NCI-H1048 (cell line): ENCODE results near the gene GMEB2.
"Not testable (repeated sequence)": the region's sequence is repeated elsewhere in the genome, so short reads cannot be mapped to it uniquely, and the experiment has no call there.

Experiments used
- DNase-seq: peaks from one replicate; lab custom pipeline; 2025; lab: John Stamatoyannopoulos, UW

GMEB2 gene

DNA sequence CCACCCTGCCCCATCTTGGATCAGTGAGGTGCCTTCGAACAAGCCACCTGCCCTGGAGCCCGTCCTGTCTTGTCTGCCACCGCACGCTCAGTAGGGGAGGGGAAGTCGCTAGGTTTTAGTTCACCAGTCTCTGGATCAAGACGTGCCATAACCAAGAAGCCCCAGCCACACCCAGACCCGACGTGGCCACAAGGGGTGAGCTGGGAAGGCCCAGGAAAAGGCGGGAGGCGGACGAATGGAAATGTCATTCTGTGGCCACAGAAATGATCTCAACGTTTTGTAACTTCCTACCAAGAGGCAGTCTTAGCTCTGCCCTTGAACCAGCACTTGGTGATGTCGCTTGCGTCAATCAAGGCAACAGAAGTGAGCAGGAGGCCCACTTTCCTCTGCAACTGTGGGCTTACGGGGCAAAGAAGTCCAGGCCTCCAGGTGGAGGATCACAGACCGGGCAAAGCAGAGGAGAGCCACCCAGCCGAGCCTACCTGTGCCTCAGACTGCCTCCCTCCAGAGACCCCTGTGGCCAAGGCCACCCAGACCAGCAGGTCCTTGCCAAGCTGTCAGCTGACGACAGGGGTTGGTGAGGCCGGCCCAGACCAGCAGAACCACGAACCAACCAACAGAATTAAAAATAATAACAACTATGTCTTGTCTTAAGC, 14.5 kb downstream of the GMEB2 start:
- no peak for DNase-seq

DNA sequence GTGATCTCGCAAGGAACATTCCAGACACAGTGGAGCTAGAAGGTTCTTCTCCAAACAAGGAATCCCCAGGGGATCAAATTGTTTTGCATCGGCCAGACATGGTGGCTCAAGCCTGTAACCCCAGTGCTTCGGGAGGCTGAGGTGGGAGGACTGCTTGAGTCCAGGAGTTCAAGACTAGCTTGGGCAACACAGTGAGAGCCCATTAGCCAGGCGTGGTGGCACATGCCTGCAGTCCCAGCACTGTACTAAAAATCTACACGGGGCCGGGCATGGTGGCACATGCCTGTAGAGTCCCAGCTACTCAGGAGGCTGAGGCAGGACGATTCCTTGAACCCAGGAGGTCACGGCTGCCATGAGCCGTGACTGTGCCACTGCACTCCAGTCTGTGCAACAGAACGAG, 15.3 kb downstream of the GMEB2 start:
- DNase-seq: no peak

DNA sequence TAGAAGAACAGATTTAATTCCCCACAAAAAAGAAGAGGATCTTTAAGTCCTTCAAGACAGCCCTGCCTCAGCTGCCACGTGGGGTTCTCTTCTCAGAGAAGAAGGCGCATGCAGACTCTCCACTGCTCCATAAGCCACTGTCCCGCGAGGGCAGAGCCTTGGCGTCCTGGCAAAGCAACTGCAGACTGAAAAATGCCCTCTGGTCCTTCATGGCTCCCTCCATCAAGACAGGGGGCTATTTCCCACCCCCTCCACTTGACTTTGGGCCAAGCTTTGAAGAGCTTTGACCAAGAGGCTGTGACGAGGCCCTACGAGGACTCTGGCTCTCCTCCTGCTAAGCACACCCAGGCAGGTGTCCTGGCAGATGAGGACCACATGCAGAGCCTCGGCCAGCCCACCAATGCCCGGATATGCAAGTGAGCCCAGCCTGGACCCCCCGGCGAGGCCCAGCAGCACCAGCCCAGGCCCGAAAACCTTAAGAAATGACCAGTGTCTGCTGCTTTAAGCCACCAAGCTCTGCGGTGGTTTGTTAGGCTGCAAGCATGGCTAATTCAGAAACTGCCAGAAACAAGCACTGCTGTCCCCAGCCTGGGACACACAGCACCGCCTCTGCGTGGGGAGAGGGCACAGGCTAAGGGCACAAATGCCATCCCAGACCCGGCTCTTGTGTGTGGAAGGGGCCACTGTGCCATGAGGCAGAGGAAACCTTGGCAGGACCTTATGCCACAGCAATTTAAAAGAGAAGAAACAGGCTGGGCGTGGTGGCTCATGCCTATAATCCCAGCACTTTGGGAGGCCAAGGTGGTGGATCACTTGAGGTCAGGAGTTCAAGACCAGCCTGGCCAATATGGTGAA, 16.1 kb downstream of the GMEB2 start:
- no peak for DNase-seq

DNA sequence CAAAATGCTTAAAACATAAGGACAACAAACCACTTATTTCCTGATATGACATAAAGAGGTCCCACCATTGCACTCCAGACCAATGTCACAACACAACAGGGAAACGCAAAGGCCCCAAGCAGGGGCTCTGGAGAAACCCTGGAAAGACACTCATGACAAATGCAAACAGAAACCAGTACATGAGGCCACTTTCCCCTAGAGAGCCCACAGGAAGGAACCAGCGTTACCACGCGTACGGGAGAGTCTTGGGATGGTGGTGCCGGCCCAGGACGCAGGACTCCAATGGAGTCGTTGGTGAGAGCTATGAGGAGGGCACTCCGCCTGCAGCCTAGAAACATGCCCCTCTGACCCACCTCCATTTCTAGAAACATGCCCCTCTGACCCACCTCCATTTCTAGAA, 20.2 kb downstream of the GMEB2 start:
- DNase-seq: no peak

DNA sequence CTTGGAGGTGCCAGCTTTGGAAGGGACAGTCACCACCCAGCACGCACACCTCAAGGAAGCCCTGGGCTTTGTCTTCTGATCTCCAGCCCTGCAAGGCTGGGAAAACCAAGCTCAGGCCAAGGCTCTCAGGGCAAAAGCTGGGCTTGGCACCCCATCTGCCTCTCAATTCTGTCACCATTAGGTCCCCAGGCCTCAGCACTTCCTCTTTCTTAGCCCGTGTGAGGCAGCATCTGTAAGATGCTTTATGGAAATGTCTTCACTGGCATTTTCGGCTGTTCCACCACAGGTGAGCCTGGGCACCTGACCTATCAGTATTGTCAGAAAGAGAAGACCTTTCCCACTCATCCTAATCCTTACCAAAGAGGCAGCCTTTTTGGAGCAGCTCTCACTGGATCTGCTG, 24.6 kb downstream of the GMEB2 start:
- DNase-seq: no peak

DNA sequence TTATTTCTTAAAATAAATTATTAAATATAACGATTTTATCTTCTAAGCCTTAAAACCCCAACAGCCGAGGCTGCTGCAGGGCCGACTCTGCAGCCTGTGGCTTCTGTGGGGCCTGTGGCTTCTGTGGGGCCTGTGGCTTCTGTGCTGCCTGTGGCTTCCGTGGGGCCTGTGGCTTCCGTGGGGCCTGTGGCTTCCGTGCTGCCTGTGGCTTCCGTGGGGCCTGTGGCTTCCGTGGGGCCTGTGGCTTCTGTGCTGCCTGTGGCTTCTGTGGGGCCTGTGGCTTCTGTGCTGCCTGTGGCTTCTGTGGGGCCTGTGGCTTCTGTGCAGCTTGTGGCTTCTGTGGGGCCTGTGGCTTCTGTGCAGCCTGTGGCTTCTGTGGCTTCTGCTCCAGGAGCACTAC, 25.2 kb downstream of the GMEB2 start:
- not testable (repeated sequence) for DNase-seq

DNA sequence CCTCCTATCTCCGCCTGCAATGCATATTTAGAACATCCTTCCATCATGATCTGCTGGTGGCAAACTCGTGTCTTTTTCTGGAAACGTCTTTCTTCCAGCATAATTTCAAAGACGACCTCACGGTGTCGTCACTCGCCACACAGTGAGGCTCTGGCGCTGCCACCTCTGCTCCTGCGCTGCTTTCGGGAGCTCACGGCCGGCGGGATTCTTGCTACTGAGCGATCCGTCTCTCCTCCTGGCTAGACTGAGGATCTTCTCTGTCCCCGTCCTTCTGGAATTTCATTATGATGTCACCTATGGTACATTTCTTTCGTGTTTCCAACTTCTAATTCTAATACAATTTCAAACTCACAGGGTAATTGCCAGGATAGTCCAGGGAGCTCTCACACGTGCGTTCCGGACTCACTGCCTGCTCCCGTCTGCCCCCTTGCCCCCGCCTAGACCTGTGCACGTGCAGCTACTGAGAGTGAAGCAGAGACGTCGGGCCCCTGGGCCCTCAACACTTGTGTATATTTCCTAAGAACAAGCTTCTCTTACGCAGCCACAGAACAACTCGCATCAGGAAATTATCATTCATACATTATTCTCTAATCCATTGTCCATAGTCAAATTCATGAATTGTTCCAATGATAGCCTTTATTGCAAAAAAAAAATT, 27.4 kb downstream of the GMEB2 start:
- no peak for DNase-seq

DNA sequence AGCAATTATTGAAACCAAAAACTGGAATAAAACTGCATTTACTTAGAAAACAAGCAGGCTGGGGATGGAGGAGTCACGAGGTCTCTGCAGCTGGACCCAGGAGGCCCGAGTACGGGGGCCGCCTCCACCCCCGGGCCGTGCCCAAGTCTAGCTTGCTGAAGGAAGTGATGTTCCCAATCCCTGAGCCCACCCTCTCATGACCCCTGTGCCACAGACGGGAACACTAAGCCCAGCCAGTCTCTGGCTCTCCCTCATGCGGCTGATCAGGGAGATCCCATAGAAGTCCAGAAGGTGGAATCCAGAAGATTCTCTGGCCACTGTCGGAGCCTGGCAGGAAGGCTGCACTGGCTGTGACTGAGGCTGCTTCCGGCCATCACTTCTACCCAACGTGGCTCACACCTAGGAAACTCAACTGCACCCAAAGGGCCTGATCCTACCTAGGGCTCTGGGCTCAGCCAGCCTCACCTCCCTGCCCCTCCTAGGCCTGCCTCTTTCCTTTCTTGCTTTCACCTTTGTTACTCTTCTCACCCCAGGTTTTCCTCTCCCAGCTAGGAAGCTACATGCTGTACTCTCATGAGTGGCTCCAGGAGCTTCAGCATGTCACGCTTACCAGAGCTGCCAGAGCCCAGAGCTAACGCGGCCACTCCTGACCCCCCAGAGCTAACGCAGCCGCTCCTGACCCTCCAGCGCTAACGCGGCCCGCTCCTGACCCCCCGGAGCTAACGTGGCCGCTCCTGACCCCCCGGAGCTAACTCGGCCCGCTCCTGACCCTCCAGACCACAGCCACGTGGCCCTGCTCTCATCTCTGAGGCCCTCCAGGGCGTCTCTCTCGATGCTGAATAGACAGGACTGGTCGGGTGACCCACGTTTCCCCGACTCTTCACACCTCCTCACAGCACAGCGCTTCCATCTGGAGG, 28.2 kb downstream of the GMEB2 start:
- no peak for DNase-seq

DNA sequence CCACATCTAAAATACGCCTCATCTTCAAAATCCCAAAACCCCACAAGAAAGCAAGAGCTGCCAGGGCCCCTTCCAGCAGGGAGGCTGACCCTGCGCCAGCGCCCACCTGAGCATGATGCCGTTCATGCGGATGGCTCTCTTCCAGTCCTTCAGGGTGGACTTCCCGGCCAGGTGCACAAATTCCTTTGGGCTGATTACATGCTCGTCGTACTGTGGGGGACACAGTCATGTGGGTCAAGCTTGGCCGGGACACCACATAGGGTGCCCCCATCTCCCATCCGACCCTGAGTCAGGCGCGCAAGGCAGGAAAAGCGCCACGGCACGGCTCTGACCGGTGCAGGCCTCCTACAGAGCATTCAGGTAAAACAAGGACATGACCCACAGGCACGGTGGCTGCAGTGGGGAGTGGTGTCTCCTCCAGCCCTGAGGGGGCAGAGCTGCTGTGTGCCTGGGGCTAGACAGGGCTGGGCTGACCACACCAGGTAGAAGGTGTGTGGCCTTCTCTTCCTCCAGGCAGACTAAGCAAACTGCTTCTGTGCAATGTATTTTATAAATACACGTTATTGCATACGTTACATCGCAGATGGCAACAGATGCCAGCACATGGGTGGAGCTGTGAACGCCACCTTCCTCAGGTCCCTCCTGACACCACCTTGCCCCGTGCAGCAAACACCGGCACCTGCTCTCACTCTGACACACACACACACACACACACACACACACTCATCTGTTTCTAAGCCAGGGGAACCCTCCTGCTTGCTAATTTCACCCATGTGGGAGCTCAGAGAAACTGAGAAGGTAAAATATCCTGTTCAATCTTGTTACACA, 29.0 kb downstream of the GMEB2 start:
- DNase-seq: no peak

DNA sequence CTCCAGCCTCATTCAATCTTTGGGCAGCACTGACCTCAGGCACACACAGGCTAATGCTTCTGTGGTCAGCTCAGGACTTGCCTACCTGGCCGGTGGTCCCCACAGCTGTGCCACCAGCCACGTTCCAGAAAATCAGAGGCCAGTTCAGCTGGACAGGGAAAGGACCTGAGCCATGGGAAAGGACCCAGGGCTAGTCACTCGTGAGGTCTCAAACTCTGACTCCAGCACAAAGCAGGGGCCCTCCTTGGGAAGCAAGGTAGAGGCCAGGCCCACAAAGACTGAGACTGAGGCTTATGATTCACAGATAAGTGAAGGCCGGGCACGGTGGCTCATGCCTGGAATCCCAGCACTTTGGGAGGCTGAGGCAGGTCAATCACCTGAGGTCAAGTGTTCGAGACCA, 30.5 kb downstream of the GMEB2 start:
- DNase-seq: no peak

DNA sequence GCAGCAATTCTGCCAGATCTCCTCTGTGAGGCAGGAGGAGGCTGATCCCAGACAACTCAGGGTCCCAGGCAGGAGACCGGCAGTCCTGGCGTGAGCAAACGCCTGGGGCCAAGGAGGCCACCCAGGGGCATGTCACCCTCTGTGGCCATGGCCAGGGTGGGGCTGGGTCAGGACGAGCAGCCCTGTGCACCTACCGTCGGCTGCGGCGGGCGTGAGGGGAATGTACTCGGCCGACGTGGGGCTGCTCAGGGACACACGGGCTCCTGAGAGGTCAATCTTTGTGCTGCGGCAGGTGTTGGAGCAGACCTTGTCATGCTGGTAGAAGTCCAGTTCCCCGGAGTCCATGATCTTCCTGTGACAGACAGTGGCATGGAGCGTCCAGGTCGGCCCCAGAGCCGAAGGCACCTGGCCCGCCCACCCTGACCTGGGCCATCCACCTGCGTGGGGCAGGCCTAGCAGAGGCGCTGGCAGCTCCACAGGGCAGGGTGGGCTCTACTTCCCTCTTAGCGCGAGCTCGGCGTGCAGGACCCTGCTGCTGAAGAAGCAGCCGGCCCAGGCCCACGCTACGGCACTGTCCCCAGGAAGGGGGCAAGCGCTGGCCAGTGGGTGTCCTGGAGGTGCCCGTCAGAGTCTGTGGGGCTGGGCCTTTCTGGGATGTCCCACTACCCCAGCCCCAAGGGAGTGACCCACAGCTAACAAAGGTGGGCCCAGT, 31.3 kb downstream of the GMEB2 start:
- no peak for DNase-seq

DNA sequence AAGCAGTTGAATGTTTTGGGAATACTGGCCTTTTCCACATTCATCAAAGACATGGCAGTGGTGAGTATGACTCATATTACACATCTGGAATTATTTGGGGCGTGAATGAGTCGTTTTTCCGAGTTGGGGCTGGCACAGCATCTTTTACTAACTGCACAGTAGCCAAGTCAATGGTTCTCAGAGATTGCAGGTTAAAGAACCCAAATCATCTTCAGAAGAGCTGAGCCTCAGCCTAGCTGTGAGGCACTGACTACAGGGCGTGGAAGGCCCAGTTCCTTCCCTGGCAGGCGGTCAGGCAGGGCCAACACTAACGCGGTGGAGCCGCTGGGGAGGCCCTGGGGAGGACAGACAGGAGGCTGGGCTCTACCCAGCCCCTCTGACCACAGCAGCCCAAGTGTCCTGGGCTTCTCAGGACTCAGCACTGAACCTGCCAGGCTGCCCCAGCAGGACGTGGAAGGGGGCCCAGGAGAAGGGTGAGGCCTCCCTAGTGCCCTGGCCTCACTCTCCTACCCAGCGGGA, 32.8 kb downstream of the GMEB2 start:
- DNase-seq: no peak

DNA sequence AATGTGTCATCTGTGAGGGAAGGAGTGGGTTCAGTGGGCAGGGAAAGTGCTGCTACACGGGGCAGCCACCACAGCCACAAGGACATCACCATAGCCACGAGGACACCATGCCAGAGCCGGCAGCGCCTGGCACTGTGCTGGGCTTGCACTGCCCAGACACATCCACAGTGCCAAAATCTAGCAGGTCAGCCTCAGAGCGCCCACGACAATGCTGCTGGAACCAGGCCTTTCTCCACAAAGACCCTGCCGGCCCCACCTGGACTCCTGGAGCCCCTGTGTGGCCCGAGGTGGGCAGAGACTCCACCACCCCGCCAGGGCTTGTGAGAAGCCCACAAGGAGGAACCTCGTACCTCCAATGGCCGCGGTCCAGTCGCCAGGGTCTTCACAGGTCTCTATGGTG, 34.2 kb downstream of the GMEB2 start:
- DNase-seq: no peak

DNA sequence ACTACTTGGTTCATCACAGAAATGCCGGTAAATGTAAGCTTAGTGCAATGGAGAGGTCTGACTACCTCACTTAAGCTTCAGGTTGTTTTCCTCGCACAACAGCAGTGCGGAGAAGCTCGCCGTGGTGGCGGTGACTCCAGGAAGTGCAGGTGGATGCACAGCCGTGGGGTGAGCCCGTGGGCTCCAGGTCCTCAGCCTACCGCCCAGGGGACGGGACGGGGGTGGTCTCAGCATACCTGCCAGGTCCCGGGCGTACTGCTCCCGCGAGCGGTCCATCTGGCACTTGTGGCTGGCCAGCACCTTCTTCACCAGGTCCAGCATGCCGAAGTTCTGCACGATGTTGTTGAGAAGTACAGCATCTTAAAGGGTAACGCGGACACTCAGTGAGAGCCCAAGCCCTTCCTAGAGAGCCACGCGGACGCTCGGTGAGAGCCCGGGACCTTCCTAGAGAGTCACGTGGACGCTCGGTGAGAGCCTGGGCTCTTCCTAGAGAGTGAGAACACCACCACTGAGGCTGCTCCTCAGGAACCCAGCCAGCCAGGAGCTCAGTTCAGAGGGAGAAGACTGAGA, 35.0 kb downstream of the GMEB2 start:
- DNase-seq: no peak

DNA sequence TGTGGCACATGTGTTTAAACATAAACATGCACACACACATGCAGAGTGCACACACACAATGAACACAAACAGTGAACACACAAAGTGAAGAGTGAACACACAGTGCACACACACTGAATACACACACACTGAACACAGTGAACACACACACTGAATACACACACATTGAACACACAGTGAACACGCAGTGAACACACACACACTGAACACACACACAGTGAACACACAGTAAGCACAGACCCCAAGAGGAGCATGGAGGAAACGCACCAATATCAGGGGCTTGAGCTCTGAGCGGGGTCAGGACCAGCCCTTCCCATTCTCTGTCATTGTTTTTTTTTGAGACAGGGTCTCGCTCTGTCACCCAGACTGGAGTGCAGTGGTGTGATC, 35.8 kb downstream of the GMEB2 start:
- no peak for DNase-seq

DNA sequence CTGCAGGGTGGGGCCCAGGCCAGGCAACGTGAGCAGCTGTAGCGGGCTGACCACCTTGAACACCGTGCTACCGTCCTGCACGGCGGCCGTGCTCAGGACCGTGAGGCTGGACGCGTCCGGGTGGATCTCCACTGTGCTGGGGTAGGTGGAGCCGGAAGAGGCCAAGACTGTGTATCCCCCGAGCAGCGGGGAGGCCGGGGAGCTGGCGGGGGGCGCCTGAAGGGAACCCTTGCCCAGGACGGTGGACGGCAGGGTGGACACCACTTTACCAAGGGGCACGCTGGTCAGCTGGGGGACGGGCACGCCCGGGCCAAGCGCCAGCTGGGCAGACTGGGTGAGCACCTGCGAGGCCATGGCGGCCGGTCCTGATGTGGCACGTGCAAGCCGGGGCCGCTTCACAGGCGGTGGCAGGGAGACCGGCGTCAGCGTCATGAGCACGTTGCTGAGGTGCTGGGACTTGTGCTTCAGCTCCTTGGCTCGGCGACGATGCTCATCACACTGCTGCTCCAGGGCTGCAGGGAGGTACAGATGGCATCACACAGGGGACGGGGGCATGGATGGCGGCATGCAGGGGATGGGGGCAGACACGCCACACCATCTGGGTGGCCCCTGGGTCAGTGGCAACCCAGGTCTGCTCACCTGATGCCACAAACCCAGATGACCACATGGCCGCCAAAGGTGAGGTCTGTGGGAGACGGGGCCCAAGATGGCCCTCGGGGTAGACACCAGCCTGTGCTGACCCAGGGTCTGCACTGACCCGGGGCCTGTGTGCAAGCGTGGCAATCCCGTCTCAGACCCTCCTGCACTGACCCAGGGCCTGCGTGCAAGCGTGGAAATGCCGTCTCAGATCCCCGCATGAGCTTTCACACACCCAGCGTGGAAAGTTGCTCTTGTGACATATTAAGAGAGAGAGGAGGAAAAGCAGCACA, 36.4 kb downstream of the GMEB2 start:
- no peak for DNase-seq

DNA sequence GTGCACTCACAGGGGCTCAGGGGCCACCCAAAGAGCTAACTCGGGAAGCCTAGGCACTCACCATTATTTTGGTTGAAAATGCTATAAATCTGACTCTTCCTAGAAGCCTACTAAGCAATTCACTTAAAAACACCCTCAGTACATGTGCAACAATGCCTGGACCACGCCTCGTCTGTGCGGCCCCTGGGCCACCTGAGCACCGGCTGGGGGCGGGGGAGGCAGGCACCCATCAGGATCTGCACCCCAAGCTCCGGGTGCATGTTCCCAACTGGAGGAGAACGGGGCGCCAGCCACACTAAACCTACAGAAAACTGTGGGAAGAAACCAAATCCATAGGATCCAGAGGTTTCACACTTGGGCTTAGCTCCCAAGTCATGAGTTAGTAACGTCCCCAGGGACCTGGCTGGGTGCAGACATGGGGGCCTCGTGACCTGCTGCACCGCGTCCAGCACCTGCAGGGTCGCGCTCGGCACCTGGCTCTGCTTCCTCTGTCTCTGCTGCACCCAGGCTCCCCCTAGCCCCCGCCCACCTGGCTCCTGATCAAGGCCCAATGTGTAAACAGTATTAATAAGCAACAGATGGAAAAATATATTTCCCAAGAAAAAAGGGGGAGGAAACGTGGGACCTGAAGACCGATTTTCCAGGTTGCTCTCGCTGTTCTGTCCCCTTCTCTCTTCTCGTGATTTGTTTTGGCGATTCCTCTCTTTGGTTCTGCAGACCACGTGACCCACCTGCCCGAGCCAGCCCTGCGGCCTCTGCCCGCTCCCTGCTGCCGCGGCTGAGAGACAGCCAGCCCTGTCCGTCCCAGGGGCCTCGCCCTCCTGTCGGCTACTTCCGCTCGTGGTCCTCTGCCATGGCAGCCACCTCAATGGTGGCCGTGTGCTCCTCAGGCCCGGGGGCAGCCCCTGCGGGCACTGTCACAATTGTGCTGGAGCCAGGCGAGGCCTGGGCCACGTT, 37.4 kb downstream of the GMEB2 start:
- DNase-seq: no peak

DNA sequence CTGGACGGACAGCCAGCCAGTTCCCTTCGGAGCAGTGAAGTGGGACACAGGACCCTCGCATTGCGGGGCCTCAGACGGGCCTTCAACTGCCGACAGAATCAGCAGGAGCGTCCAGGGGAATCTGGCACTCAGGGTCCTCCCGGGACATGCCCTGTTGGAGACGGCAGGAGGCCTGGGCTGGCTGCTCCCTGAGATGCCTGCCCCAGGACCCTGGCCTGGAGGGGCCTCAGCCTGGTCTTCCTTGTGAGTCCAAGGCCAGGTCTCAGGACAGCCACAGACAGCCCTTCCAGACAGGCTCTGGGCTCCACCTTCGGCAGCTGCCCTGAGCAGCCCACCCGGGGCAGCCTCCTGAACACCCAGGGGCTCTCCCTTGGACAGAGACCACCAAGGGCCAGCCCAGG, 38.3 kb downstream of the GMEB2 start:
- DNase-seq: no peak
